ENCODE measurements around the gene SYDE2.

SYDE2 gene

GRCh38 chr1:85168884-85169283 lies 31.9 kb downstream of the SYDE2 start:
- CTCF ChIA-PET = interaction anchor here (1.1 to 2.8 kb wide), 5 partner anchors 11 to 90 kb away, joined by 3 to 9 read pairs (median 4); partner anchors contain the start of gene C1orf52
- H3K4me3 ChIP-seq (ENCODE audit: low read depth, low read length) = no peak overlapping the region
- POLR2A ChIA-PET = no interaction called here
- DNase-seq (ENCODE audit: low read depth, low spot score) = no peak
- no peak for TF ChIP-seq CTCF (IDR thresholded peaks at IDR 0.05; ENCODE audit: insufficient read depth, low read length, missing control alignments)

GRCh38 chr1:85166351-85166750 lies 34.5 kb downstream of the SYDE2 start:
- H3K4me3 ChIP-seq (ENCODE audit: low read depth, low read length) = no peak overlapping the region
- POLR2A ChIA-PET = interaction anchor here (0.7 kb wide), 1 partner anchor 377 kb away, joined by 3 read pairs; no protein-coding TSS in a partner anchor
- CTCF ChIA-PET = no interaction called here
- DNase-seq (ENCODE audit: low read depth, low spot score) = no peak
- no peak for TF ChIP-seq CTCF (IDR thresholded peaks at IDR 0.05; ENCODE audit: insufficient read depth, low read length, missing control alignments)

GRCh38 chr1:85158910-85159309 lies 41.9 kb downstream of the SYDE2 start:
- H3K4me3 ChIP-seq (ENCODE audit: low read depth, low read length) = no peak overlapping the region
- TF ChIP-seq CTCF (IDR thresholded peaks at IDR 0.05; ENCODE audit: insufficient read depth, low read length, missing control alignments) = no peak
- POLR2A ChIA-PET = no interaction called here
- CTCF ChIA-PET = interaction anchor here (1.6 to 2.3 kb wide), 2 partner anchors 8 to 10 kb away, joined by 5 read pairs; no protein-coding TSS in a partner anchor
- no peak for DNase-seq (ENCODE audit: low read depth, low spot score)

GRCh38 chr1:85157436-85157835 lies 43.4 kb downstream of the SYDE2 start:
- TF ChIP-seq CTCF (IDR thresholded peaks at IDR 0.05; ENCODE audit: insufficient read depth, low read length, missing control alignments) = no peak
- ChIA-PET POLR2A (no interaction called here), CTCF (interaction anchor here (1.5 to 1.6 kb wide), 2 partner anchors 9 to 11 kb away, joined by 3 to 5 read pairs; no protein-coding TSS in a partner anchor)
- no peak overlapping the region for H3K4me3 ChIP-seq (ENCODE audit: low read depth, low read length)
- no peak for DNase-seq (ENCODE audit: low read depth, low spot score)

DNA sequence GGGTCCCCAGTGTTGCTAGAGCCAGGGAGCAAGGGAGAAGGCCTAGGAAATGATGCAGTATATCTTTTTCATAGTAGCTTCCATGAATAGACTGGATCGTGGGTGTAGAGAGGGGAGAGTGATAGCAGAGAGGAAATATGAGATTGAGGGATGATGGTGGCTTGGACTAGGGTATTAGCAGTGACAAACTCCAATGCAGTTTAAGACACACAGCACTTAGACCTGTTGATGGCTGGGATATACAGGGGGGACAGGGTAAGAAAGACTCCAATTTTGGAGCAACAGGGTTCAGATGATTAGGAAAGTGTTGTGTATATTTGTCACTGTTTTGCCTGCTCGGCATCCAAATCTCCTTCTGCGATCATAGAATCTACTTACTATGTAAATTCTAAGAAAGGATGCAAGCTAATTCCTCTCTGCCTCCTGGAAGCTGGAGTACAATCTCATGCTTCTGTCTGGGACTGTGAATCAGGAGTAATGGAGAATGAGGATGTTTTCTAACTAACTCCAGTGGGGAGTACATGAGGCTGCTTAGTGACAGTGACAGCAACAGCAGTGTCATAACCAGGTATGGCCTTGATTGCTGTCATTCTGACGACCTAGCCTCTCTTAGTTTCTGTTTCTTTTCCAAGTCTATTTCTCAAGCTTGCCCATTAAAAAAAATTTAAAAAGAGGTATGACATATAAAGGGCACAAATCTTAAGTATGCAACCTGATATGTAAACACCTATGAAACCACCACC lies 47.5 kb downstream of the SYDE2 start:
- CTCF ChIA-PET = interaction anchor here (1.3 kb wide), 1 partner anchor 106 kb away, joined by 3 read pairs; the partner anchor contains the start of gene C1orf52

More for the DNA sequence above, 47.5 kb downstream of the SYDE2 start:
- no peak for DNase-seq (ENCODE audit: low read depth, low spot score)
- no peak overlapping the region for H3K4me3 ChIP-seq (ENCODE audit: low read depth, low read length)
- no peak for TF ChIP-seq CTCF (IDR thresholded peaks at IDR 0.05; ENCODE audit: insufficient read depth, low read length, missing control alignments)
- POLR2A ChIA-PET = no interaction called here
